ENCODE measurements around the gene OR2T33.
"Not testable (repeated sequence)": the region's sequence is repeated elsewhere in the genome, so short reads cannot be mapped to it uniquely, and the experiment has no call there.

Gene OR2T33, protein sequence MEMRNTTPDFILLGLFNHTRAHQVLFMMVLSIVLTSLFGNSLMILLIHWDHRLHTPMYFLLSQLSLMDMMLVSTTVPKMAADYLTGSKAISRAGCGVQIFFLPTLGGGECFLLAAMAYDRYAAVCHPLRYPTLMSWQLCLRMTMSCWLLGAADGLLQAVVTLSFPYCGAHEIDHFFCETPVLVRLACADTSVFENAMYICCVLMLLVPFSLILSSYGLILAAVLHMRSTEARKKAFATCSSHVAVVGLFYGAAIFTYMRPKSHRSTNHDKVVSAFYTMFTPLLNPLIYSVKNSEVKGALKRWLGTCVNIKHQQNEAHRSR

DNA sequence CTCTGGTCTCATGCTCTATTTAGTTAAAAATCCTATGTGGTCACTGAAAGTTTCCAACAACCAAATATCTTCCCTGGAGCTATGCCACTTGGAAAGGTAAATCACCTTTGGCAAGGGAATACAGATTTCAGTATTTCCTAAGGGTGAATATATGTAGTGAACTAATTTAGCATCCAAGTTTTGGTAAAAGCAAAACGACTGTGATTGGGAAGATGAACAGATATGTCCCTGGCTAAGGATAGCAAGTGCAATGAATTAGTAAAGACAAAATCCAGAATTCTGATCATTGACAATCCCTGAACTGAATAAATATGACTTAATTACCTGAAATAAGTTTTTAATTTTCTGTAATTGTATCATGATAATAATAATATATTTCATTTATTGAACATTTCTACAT is at the start of gene OR2T33:
Gene OR2T33 (minus strand): TSS at position 101 of the 400 bp plus-strand sequence. CDS start 4,162 bp downstream, outside the sequence.
- DNase-seq (ENCODE audit: low read depth in 2 of 2) = no peak

DNA sequence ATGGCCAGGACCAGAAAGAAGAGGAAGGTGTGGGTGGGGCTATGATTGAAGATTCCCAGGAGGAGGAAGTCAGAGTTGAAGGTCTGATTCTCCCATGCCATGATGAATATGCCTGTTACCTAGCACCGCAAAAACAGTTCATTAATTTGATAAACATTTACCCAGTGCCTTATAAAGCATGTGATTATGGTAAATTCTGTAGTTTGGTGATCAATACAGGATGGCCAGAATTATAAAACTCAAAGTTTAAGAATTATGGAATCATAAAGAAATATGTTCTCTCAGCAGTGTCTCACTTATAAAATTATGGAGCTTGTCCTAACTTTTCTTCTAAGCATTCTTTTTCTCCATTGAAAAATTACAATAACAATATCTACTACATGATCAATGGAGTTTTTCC is 46.7 kb upstream of the OR2T33 start, which contains the start of gene OR2M7:
Gene OR2M7 (minus strand): TSS at position 101 of the 400 bp plus-strand sequence. CDS start 0 bp downstream, at position 101.
- DNase-seq (ENCODE audit: low read depth in 2 of 2) = no peak

DNA sequence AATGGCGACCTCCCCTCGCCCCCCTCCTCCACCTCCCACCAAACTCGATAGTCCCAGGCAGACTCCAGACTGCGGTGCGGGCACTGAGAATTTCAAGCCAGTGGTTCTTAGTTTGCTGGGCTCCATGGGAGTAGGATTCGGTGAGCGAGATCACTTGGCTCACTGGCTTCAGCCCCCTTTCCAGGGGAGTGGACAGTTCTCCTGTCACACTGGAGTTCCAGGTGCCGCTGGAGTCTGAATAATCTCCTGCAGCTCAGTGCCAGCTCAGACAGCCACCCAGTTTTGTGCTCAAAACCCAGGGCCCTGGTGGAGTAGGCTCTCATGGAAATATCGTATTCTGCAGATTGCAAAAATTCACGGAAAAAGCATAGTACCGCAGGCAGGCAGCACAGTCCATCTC is 39.0 kb upstream of the OR2T33 start:
- no peak for DNase-seq (ENCODE audit: low read depth in 2 of 2)

DNA sequence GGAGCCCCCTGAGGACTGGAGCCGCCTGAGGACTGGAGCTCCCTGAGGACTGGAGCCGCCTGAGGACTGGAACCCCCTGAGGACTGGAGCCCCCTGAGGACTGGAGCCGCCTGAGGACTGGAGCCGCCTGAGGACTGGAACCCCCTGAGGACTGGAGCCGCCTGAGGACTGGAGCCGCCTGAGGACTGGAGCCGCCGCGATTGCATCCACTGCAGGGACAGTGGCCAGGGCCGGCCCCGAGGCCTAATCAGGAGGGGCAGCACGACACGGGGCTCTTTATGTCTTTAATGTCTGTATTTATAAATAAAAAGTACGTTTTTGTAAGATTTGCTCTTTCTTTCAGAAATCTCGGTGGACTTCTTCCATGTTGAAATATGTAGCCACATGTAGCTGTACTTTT is 29.0 kb upstream of the OR2T33 start:
- DNase-seq (ENCODE audit: low read depth in 2 of 2) = not testable (repeated sequence)

DNA sequence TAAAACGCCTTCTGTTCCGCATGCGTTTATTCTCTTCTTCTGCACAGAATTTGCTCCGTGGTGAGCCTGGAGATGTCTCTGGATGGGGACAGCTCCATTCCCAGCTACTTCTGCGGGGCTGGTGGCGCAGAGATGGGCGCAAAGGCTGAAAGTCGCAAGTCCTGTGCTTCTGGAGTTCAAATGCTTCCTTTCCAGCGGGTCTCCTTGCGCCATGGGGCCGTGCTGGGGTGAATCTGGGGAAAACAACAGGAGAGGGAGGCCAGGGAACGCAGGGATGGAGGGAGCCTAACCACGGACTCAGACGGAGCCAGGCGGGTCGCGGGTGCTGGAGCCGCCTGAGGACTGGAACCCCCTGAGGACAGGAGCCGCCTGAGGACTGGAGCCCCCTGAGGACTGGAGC is 28.3 kb upstream of the OR2T33 start:
- DNase-seq (ENCODE audit: low read depth in 2 of 2) = no peak

DNA sequence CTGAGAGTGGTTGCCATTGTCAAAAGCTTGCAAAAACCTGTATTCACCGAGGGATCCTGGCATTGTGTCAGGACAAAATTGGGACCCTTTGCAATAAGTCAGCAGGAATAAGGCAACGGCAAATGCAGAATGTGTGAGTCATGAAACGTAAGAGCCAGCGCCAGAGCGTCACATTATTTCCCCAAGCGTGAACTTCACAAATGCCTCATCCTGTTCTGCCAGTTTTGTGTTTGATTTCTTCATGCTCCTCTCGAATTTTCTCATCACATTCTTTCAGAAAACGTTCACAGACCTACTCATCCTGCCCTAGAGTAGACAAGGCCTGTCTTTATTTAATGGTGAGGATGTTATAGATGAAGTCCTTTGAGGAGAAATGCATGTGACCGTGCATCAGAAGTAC is 27.9 kb upstream of the OR2T33 start:
- not testable (repeated sequence) for DNase-seq (ENCODE audit: low read depth in 2 of 2)

DNA sequence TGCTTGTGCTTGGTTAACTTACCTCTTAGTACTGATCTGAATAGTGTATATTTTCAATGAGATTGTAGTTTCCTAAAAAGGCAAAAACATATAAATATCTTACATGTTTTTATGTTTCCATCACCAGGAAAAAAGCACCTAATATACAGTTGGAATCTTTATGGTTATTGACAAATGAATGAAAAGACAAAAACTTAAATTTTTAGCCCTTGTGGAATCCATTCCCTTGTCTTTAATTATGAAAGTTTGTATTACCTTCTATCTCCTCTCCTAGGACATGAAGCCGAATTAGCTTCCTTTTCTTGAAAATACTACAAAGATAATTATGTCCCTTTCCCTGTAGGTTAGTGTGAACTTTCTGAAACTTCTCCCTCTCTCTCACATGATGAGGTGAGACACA is 25.5 kb upstream of the OR2T33 start, which contains the start of gene OR2T12:
Gene OR2T12 (minus strand): TSS at position 101 of the 400 bp plus-strand sequence. CDS start 7,846 bp downstream, outside the sequence.
- DNase-seq (ENCODE audit: low read depth in 2 of 2) = no peak

DNA sequence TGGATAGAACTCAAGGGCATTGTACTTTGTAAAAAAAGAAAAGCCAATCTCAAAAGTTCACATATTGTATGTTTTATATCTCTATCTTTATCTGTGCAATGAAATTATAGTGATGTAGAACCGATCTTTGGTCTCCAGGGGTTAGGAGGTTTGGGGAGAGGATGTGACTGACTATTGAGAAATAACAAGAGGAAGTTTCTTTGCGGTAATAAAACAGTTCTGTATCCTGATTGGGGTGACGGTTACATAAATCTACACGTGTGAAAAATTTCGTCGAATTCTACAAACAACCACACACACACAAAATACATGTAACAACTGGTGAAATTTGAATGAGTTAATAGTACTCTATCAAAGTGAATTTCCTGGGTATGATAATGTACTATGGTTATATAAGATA is 10.6 kb upstream of the OR2T33 start:
- DNase-seq (ENCODE audit: low read depth in 2 of 2) = no peak

DNA sequence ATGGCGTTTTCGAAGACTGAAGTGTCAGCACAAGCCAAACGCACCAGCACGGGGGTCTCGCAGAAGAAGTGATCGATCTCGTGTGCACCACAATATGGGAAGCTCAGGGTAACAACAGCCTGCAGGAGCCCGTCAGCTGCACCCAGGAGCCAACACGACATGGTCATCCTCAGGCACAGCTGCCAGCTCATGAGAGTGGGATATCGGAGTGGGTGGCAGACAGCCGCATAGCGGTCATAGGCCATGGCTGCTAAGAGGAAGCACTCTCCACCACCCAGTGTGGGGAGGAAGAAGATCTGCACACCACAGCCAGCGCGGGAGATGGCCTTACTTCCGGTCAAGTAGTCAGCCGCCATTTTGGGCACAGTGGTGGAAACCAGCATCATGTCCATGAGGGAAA is 4.6 kb downstream of the OR2T33 start:
- not testable (repeated sequence) for DNase-seq (ENCODE audit: low read depth in 2 of 2)

DNA sequence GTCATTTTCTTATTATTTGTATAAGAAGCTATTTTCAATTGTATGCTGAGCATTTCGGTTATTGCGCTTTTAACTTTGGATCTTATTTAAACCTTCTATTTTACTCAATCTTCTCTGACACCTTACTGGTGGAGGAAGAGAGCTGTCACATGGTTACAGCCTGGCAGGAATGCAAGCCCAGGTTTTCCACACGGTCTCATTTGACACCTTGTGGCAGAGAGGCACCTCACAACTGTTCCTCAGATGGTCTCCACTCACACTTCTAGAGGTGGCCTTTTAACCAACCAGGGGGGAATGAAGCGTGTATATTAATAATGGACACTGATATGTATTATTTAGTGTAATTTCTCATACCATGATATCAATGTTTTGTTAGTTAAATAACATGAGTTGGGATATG is 9.6 kb downstream of the OR2T33 start:
- DNase-seq (ENCODE audit: low read depth in 2 of 2) = no peak

DNA sequence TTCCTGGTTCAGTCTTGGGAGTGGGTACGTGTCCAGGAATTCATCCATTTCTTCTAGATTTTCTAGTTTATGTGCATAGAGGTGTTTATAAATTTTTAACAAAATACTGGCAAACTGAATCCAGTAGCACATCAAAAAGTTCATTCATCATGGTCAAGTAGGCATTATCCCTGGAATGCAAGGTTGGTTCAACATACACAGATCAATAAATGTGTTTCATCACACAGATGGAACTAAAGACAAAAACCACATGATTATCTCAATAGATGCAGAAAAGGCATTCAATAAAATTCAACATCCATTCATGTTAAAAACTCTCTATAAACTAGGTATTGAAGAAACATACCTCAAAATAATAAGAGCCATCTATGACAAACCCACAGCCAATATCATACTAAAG is 18.5 kb downstream of the OR2T33 start:
- not testable (repeated sequence) for DNase-seq (ENCODE audit: low read depth in 2 of 2)

DNA sequence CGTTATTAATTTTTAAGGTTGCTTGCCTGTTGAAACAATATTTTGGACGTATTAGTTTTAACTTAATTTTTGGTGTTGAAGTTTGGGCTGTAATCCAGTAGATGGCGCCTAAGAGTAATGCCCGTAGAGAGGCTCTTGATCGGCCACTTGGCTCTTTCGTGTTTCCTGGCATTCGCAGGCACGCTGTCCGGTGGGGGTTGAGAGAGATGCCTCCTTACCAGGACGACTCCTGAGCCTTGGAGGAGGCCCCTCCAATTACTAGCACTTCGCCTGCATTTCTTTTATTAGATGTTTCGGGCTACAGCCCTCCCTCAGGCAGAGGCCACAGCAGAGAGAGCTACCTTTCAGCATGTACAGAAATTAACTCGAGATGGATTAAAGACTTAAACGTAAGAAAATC is 34.6 kb downstream of the OR2T33 start:
- DNase-seq (ENCODE audit: low read depth in 2 of 2) = no peak

DNA sequence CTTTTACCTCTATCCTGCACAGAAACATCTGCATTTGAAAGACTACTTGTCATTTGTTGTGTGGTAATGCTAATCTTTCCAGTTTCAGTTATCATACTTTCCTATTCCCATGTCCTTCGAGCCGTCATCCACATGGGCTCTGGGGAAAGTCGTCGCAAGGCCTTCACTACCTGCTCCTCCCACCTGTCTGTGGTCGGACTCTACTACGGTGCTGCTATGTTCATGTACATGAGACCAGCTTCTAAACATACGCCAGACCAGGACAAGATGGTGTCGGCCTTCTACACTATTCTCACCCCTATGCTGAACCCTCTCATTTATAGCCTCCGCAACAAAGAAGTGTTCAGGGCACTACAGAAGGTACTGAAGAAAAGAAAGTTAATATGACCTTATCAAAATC is 38.3 kb downstream of the OR2T33 start:
- DNase-seq (ENCODE audit: low read depth in 2 of 2) = no peak

DNA sequence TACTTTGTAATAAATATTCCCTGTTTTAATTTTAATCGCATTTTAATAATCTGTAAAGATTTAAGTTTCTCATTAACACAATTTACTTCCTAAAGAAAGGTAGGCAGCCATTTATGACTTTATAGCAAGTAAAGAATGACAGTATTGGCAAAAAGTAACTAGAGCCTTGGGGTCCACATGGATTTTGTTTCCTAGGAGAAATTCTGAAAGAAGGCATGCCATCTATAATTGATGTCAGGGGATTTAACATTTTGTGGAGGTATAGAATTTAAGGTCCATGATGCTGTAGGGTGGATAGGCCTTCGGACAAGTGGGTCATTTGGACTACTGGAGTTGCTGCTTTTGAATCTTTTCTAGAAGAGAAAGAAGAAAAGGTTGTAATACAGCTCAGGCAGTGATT is 46.7 kb downstream of the OR2T33 start, which contains the start of gene OR2M4:
Gene OR2M4 (plus strand): TSS at position 301 of the 400 bp plus-strand sequence. CDS start 7,512 bp downstream, outside the sequence.
- DNase-seq (ENCODE audit: low read depth in 2 of 2) = no peak

DNA sequence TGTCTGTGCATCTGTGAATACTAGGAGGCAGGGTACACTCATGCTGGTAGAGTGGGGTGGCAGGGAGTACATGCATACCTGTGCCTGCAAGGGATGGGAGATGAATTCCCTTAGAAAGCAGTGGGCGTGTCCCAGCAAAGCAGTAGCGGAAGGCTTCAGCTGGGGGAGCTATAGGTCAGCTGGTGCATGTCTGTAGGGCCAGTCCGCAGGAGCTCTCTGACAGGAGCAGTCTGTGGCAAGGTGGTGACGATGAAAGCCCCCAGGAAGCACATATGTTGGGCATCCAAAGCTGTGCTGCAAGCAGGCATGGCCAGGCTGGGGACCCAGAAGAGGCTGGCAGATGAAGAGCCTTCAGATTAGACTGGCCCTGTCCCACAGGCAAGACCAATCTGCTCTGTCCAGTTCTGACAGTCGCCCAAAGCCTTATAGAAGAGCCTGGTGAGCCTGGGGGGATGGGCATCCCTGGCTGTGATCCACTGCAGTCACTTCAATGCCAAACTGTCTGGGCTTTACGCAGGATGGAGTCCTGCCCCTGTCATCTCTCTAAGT is 48.3 kb downstream of the OR2T33 start:
- DNase-seq (ENCODE audit: low read depth in 2 of 2) = no peak

DNA sequence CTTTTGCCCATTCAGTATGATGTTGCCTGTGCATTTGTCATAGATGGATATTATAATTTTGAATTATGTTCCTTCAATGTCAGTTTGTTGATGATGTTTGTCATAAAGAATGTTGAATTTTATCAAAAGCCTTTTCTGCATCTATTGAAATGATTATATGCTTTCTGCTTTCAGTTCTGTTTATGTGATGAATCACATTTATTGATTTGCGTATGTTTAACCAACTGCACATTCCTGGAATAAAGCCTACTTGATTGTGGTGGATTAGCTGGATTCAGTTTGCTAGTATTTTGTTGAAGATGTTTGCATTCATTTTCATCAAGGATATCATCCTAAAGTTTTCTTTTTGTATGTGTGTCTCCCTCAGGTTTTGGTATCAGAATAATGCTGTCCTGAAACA is 52.2 kb downstream of the OR2T33 start:
- no peak for DNase-seq (ENCODE audit: low read depth in 2 of 2)

All from activated CD8-positive, alpha-beta memory T cell treated with anti-CD3 and anti-CD28 coated beads for 4 hours (primary cell).